ENCODE measurements around the gene CT45A2. TPM values are rescaled to one million over a fixed set of nuclear protein-coding genes. Genes with fewer than 3 reads are reported as not detected.
"Not testable (repeated sequence)": the region's sequence is repeated elsewhere in the genome, so short reads cannot be mapped to it uniquely, and the experiment has no call there.

CT45A2 gene, protein sequence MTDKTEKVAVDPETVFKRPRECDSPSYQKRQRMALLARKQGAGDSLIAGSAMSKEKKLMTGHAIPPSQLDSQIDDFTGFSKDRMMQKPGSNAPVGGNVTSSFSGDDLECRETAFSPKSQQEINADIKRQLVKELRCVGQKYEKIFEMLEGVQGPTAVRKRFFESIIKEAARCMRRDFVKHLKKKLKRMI
- total RNA-seq, result not detected in 2 replicates

DNA sequence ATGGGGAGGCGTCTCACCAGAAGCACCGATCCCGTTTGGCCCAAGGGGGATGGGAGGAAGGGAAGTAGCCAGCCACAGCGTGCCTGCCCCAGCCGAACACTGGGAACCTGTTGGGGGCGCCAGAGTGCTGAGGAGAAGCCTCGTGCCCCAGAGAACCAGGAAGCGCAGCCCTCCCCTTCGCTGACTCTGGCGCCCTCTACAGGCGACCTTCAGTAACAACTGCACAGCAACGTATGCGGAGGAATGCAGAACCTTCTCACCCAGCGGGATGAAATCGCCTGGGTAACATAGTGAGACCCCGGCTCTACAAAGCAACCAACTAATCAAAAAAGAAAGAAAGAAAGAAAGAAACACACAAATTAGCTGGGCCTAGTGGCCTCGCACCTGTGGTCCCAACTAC lies at the start of gene CT45A2:
Gene CT45A2 (minus strand): TSS at position 101 of the 400 bp plus-strand sequence. CDS start 3,747 bp downstream, outside the sequence.
- not testable (repeated sequence) for DNase-seq (ENCODE audit: low read depth in 2 of 2)

DNA sequence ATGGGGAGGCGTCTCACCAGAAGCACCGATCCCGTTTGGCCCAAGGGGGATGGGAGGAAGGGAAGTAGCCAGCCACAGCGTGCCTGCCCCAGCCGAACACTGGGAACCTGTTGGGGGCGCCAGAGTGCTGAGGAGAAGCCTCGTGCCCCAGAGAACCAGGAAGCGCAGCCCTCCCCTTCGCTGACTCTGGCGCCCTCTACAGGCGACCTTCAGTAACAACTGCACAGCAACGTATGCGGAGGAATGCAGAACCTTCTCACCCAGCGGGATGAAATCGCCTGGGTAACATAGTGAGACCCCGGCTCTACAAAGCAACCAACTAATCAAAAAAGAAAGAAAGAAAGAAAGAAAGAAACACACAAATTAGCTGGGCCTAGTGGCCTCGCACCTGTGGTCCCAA lies 34.6 kb upstream of the CT45A2 start, which contains the start of gene CT45A8:
Gene CT45A8 (minus strand): TSS at position 101 of the 400 bp plus-strand sequence. CDS start 3,755 bp downstream, outside the sequence.
- DNase-seq (ENCODE audit: low read depth in 2 of 2), result not testable (repeated sequence)

DNA sequence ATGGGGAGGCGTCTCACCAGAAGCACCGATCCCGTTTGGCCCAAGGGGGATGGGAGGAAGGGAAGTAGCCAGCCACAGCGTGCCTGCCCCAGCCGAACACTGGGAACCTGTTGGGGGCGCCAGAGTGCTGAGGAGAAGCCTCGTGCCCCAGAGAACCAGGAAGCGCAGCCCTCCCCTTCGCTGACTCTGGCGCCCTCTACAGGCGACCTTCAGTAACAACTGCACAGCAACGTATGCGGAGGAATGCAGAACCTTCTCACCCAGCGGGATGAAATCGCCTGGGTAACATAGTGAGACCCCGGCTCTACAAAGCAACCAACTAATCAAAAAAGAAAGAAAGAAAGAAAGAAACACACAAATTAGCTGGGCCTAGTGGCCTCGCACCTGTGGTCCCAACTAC lies 17.4 kb upstream of the CT45A2 start, which contains the start of gene CT45A7:
Gene CT45A7 (minus strand): TSS at position 101 of the 400 bp plus-strand sequence. CDS start 3,747 bp downstream, outside the sequence.
- not testable (repeated sequence) for DNase-seq (ENCODE audit: low read depth in 2 of 2)

DNA sequence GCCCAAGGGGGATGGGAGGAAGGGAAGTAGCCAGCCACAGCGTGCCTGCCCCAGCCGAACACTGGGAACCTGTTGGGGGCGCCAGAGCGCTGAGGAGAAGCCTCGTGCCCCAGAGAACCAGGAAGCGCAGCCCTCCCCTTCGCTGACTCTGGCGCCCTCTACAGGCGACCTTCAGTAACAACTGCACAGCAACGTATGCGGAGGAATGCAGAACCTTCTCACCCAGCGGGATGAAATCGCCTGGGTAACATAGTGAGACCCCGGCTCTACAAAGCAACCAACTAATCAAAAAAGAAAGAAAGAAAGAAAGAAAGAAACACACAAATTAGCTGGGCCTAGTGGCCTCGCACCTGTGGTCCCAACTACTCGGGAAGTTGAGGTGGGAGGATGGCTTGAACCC lies 17.1 kb downstream of the CT45A2 start, which contains the start of gene CT45A6:
Gene CT45A6 (minus strand): TSS at position 101 of the 400 bp plus-strand sequence. CDS start 3,794 bp downstream, outside the sequence.
- DNase-seq (ENCODE audit: low read depth in 2 of 2), result not testable (repeated sequence)

DNA sequence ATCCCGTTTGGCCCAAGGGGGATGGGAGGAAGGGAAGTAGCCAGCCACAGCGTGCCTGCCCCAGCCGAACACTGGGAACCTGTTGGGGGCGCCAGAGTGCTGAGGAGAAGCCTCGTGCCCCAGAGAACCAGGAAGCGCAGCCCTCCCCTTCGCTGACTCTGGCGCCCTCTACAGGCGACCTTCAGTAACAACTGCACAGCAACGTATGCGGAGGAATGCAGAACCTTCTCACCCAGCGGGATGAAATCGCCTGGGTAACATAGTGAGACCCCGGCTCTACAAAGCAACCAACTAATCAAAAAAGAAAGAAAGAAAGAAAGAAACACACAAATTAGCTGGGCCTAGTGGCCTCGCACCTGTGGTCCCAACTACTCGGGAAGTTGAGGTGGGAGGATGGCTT lies 34.4 kb downstream of the CT45A2 start, which contains the start of gene CT45A5:
Gene CT45A5 (minus strand): TSS at position 101 of the 400 bp plus-strand sequence. CDS start 3,774 bp downstream, outside the sequence.
- DNase-seq (ENCODE audit: low read depth in 2 of 2), result not testable (repeated sequence)

DNA sequence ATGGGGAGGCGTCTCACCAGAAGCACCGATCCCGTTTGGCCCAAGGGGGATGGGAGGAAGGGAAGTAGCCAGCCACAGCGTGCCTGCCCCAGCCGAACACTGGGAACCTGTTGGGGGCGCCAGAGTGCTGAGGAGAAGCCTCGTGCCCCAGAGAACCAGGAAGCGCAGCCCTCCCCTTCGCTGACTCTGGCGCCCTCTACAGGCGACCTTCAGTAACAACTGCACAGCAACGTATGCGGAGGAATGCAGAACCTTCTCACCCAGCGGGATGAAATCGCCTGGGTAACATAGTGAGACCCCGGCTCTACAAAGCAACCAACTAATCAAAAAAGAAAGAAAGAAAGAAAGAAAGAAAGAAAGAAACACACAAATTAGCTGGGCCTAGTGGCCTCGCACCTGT lies 51.7 kb downstream of the CT45A2 start, which contains the start of gene CT45A3:
Gene CT45A3 (minus strand): TSS at position 101 of the 400 bp plus-strand sequence. CDS start 3,747 bp downstream, outside the sequence.
- DNase-seq (ENCODE audit: low read depth in 2 of 2), result not testable (repeated sequence)

Other genes starting within 250 kb of the CT45A2 start
- not detected in 2 replicates for gene CT45A1, start 106.4 kb downstream of the CT45A2 start, total RNA-seq
- gene CT45A3, start 51.8 kb downstream of the CT45A2 start, total RNA-seq, result not detected in 2 replicates
- not detected in 2 replicates for gene CT45A5, start 34.5 kb downstream of the CT45A2 start, total RNA-seq
- gene CT45A6, start 17.2 kb downstream of the CT45A2 start, total RNA-seq, result not detected in 2 replicates
- gene CT45A7, start 17.3 kb upstream of the CT45A2 start, total RNA-seq, result not detected in 2 replicates
- not detected in 2 replicates for gene CT45A8, start 34.5 kb upstream of the CT45A2 start, total RNA-seq
- gene CT45A9, start 51.8 kb upstream of the CT45A2 start, total RNA-seq, result not detected in 2 replicates
- not detected in 2 replicates for gene CT45A10, start 73.4 kb upstream of the CT45A2 start, total RNA-seq
- not detected in 2 replicates for gene SAGE1, start 73.7 kb upstream of the CT45A2 start, total RNA-seq
- gene MMGT1, start 154.0 kb upstream of the CT45A2 start, total RNA-seq, result 5.4 and 6.3 TPM in 2 replicates
- 16.3 and 16.6 TPM in 2 replicates for gene SLC9A6, start 165.4 kb upstream of the CT45A2 start, total RNA-seq

Measured in dermis microvascular lymphatic vessel endothelial cell (primary cell).